Fibroblast of skin of abdomen (primary cell): ENCODE measurements around the gene IGSF9.

Experiments
- DNase-seq: peaks from one replicate; pipeline ENCODE4 v3.0.0-alpha.2; 2013

IGSF9 gene

GRCh38 chr1:159944623-159945455 is 574 bp downstream of the IGSF9 start:
- DNase-seq: no peak

- DNase-seq: no peak
These were observed 1.3 kb downstream of the IGSF9 start for GRCh38 chr1:159943908-159944622.

- no peak for DNase-seq
These were observed 2.2 kb downstream of the IGSF9 start for GRCh38 chr1:159943278-159943640.

- no peak for DNase-seq
These were observed 2.7 kb downstream of the IGSF9 start for GRCh38 chr1:159942632-159943277.

GRCh38 chr1:159941591-159942560 is 3.5 kb downstream of the IGSF9 start:
- DNase-seq: no peak

- no peak for DNase-seq
These were observed 4.3 kb downstream of the IGSF9 start for GRCh38 chr1:159941141-159941540.

GRCh38 chr1:159940006-159940620 is 5.3 kb downstream of the IGSF9 start:
- no peak for DNase-seq

GRCh38 chr1:159939678-159940002 is 5.8 kb downstream of the IGSF9 start:
- DNase-seq: no peak

GRCh38 chr1:159938905-159939677 is 6.3 kb downstream of the IGSF9 start:
- DNase-seq: no peak

- DNase-seq: no peak
These were observed 7.1 kb downstream of the IGSF9 start for GRCh38 chr1:159938211-159938852.

- no peak for DNase-seq
These were observed 8.2 kb downstream of the IGSF9 start for GRCh38 chr1:159937054-159937750.

- DNase-seq: peak; percentile 43
These were observed 9.0 kb downstream of the IGSF9 start for GRCh38 chr1:159936273-159936904.

GRCh38 chr1:159935719-159936272 is 9.6 kb downstream of the IGSF9 start:
- no peak for DNase-seq

GRCh38 chr1:159935305-159935704 is 10.1 kb downstream of the IGSF9 start:
- no peak for DNase-seq

GRCh38 chr1:159934136-159935039 is 11.0 kb downstream of the IGSF9 start:
- DNase-seq: no peak

GRCh38 chr1:159933347-159933746 is 12.1 kb downstream of the IGSF9 start:
- no peak for DNase-seq

GRCh38 chr1:159932296-159933285 is 12.8 kb downstream of the IGSF9 start:
- DNase-seq: no peak
